Smooth muscle cell (in vitro differentiated cells): ENCODE measurements around the gene JARID2. TPM values are rescaled to one million over a fixed set of nuclear protein-coding genes. Genes with fewer than 3 reads are reported as not detected.

Experiments used
- DNase-seq: peaks from one replicate; lab custom pipeline; 2025; ENCODE audit not compliant: unreplicated experiment; lab: John Stamatoyannopoulos, UW
- H2AFZ ChIP-seq: fragments of 200-600 bp; sonication (generic); 2 replicates; pipeline ENCODE4 v1.6.0; 2016; ENCODE audit warnings: antibody characterized with exemption, low read depth, mild to moderate bottlenecking
- H3F3A ChIP-seq: fragments of 200-600 bp; sonication (generic); 2 replicates; pipeline ENCODE4 v1.6.0; 2017; ENCODE audit warnings: antibody characterized with exemption, low read depth
- H3K27ac ChIP-seq: fragments of 200-600 bp; sonication (generic); 2 replicates; pipeline ENCODE4 v1.5.1; 2016; ENCODE audit warnings: low read depth, mild to moderate bottlenecking
- H3K27me3 ChIP-seq: fragments of 200-600 bp; sonication (generic); 2 replicates; pipeline ENCODE4 v1.6.1; 2016; ENCODE audit warnings: low read depth, mild to moderate bottlenecking
- H3K36me3 ChIP-seq: fragments of 200-600 bp; sonication (generic); 2 replicates; pipeline ENCODE4 v1.5.1; 2016; ENCODE audit warnings: low read depth
- H3K4me1 ChIP-seq: fragments of 200-600 bp; sonication (generic); 2 replicates; pipeline ENCODE4 v1.5.1; 2016; ENCODE audit warnings: low read depth
- H3K4me2 ChIP-seq: fragments of 200-600 bp; sonication (generic); 2 replicates; pipeline ENCODE4 v1.6.0; 2016; ENCODE audit warnings: mild to moderate bottlenecking
- H3K4me3 ChIP-seq: fragments of 200-600 bp; sonication (generic); 2 replicates; pipeline ENCODE4 v1.5.1; 2016; ENCODE audit warnings: mild to moderate bottlenecking
- H3K79me2 ChIP-seq: fragments of 200-600 bp; sonication (generic); 2 replicates; pipeline ENCODE4 v1.6.0; 2016; ENCODE audit warnings: low read depth, mild to moderate bottlenecking
- H3K9ac ChIP-seq: fragments of 200-600 bp; sonication (generic); 2 replicates; pipeline ENCODE4 v1.6.0; 2016; ENCODE audit warnings: low read depth
- H3K9me3 ChIP-seq: fragments of 200-600 bp; sonication (generic); replicated peaks from 2 replicates; pipeline ENCODE4 v1.5.1; 2016; ENCODE audit warnings: low read depth
- H4K20me1 ChIP-seq: fragments of 200-600 bp; sonication (generic); 2 replicates; pipeline ENCODE4 v1.6.0; 2016; ENCODE audit warnings: low read depth
- CTCF ChIP-seq: fragments of 200-600 bp; sonication (generic); IDR thresholded peaks from 2 replicates; pipeline ENCODE4 v1.5.1; 2017; ENCODE audit warnings: borderline replicate concordance, mild to moderate bottlenecking, antibody characterized with exemption; ENCODE audit not compliant: insufficient read depth, poor library complexity, severe bottlenecking
- WGBS: methylation state at CpG from one replicate; pipeline ENCODE4 v1.1.7; 2016; ENCODE audit warnings: low lambda C conversion rate; 5-methylcytosine and 5-hydroxymethylcytosine counted together
- polyA plus RNA-seq: library from polyadenylated mRNA; unstranded; fragments of >200 nt; fragmentation: Nextera tagmentation; extraction: Ambion mirVana; gene quantifications from 2 replicates; pipeline ENCODE4 v1.2.1, GENCODE V29; 2016
- total RNA-seq: library from RNA; depleted of rRNA; stranded (reverse); fragments of >200 nt; gene quantifications from 2 replicates; pipeline ENCODE4 v1.2.3, GENCODE V29; 2014

The JARID2 gene
- total and polyA plus RNA-seq, 2 experiments from 2014 or later = 5.2 to 10.2 TPM

GRCh38 chr6:15348528-15348927 is 102.7 kb downstream of the JARID2 start:
- no peak for DNase-seq
- Histone ChIP-seq H3K9ac (no peak overlapping the region), H3K4me1 (no peaks in the 10 kb centered on the region), H3K9me3 (no peaks in the 10 kb centered on the region), H3K4me2 (no peak overlapping the region), H3K27ac (no peak overlapping the region), H3K27me3 (no peaks in the 10 kb centered on the region), H3K79me2 (peaks cover 80% of the 10 kb centered on the region), H3K4me3 (no peak overlapping the region), H3F3A (no peaks in the 10 kb centered on the region), H4K20me1 (peaks cover 99% of the 10 kb centered on the region), H3K36me3 (no peaks in the 10 kb centered on the region), H2AFZ (no peak overlapping the region)
- TF ChIP-seq CTCF = no peak
- WGBS = 93% methylated on average over 4 of the region's 4 CpGs

DNA sequence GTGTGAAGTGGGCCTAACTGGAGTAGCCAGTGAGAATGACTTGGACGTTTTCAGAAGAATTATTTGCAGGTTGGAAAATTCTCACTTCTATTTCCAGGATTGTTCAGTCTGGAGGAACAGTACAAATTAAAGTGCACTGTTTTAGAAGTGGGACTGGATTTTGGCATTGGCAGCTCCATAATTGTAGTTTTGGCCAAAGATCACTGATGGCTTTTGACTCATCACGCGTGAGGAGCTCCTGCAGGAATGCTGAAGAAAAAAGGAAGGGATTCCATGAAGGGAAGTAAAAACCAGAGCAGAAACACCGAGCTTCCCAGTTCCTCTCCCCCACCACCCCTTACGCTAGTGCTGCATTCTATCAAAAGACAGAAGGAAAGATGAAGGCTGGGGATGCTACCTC is 103.5 kb downstream of the JARID2 start:
- H3K4me2 ChIP-seq = no peak overlapping the region
- no peaks in the 10 kb centered on the region for H3K4me1 ChIP-seq
- no peaks in the 10 kb centered on the region for H3K27me3 ChIP-seq
- no peak for TF ChIP-seq CTCF
- H3K36me3 ChIP-seq = no peaks in the 10 kb centered on the region
- H3K27ac ChIP-seq = no peak overlapping the region
- no peaks in the 10 kb centered on the region for H3F3A ChIP-seq
- no peak for DNase-seq
- H3K79me2 ChIP-seq = peaks cover 77% of the 10 kb centered on the region
- no peaks in the 10 kb centered on the region for H3K9me3 ChIP-seq
- no peak overlapping the region for H2AFZ ChIP-seq
- peaks cover 99% of the 10 kb centered on the region for H4K20me1 ChIP-seq
- 89% methylated on average over 5 of the region's 5 CpGs for WGBS
- H3K9ac ChIP-seq = no peak overlapping the region
- H3K4me3 ChIP-seq = no peak overlapping the region

GRCh38 chr6:15350386-15351083 is 104.7 kb downstream of the JARID2 start:
- H3K4me2 ChIP-seq = no peak overlapping the region

More at GRCh38 chr6:15350386-15351083, 104.7 kb downstream of the JARID2 start:
- H4K20me1 ChIP-seq = peaks cover 99% of the 10 kb centered on the region
- no peak overlapping the region for H3K4me3 ChIP-seq
- H3K27me3 ChIP-seq = no peaks in the 10 kb centered on the region
- H3K4me1 ChIP-seq = no peaks in the 10 kb centered on the region
- peaks cover 72% of the 10 kb centered on the region for H3K79me2 ChIP-seq
- H3K9me3 ChIP-seq = no peaks in the 10 kb centered on the region
- H3K27ac ChIP-seq = no peak overlapping the region
- no peak for DNase-seq
- H3K9ac ChIP-seq = no peak overlapping the region
- H3F3A ChIP-seq = peaks cover 4% of the 10 kb centered on the region
- WGBS = 90% methylated on average over 6 of the region's 6 CpGs
- no peaks in the 10 kb centered on the region for H3K36me3 ChIP-seq
- no peak for TF ChIP-seq CTCF
- no peak overlapping the region for H2AFZ ChIP-seq
